HepG2 (cell line): ENCODE data around the gene ADIPOR2. TPM values are rescaled to one million over a fixed set of nuclear protein-coding genes. Genes with fewer than 3 reads are reported as not detected.
A peak's percentile ranks its signal among the peaks of the same experiment; 100 is the strongest.
"Not testable (repeated sequence)": the region's sequence is repeated elsewhere in the genome, so short reads cannot be mapped to it uniquely, and the experiment has no call there.

Source experiments
- ATAC-seq: fragments of 200-7000 bp; cut with Tn5 transposase; 3 replicates; pipeline ENCODE4 v1.9.1; 2020; ENCODE audit warnings: mild to moderate bottlenecking, moderate library complexity
- BruUV-seq: library from RNA; stranded (reverse); fragments of 400-500 nt; replicated peaks from 2 replicates; lab custom pipeline; 2021; lab: Mats Ljungman, UMichigan
- CTCF ChIA-PET: fragments of 300-600 bp; formaldehyde crosslinking; extraction: SDS; loops from one replicate; lab custom pipeline; 2021; ENCODE audit warnings: low total read pairs, inconsistent platforms, low intra/inter-chr PET ratio; lab: Yijun Ruan, JAX
- POLR2A ChIA-PET: fragments of 350-600 bp; sonication (Branson Sonifier 250); formaldehyde crosslinking; loops from one replicate; lab custom pipeline; 2020; ENCODE audit warnings: antibody characterized with exemption, inconsistent platforms; lab: Yijun Ruan, JAX
- DNase-seq: peaks from one replicate; pipeline ENCODE4 v3.0.0-alpha.2; 2015; ENCODE audit warnings: low spot score
- FAIRE-seq: peaks from 3 replicates; lab custom pipeline; 2011; peaks lifted over from hg19 to GRCh38; lab: Jason Lieb, UNC
- H2AFZ ChIP-seq: one replicate; pipeline ENCODE4 v1.6.1; 2011; ENCODE audit warnings: low read length, inconsistent platforms
- H3K27ac ChIP-seq: fragments of 300-600 bp; 3 replicates; pipeline ENCODE4 v1.8.0; 2011; ENCODE audit warnings: mixed run types, mild to moderate bottlenecking, mixed read lengths, low read length, inconsistent platforms; ENCODE audit not compliant: insufficient read depth; ENCODE audit errors: extremely low read length
- H3K27me3 ChIP-seq, 2 experiments: fragments of 200-600 bp in 1 of 2; 2 replicates in 1 of 2; 3 replicates in 1 of 2; pipeline versions ENCODE4 v1.6.0 to v1.8.0; 2011; ENCODE audit warnings: low read length in 2 of 2, mild to moderate bottlenecking in 2 of 2, moderate library complexity in 2 of 2, inconsistent platforms in 1 of 2; ENCODE audit not compliant: insufficient read depth in 2 of 2, control insufficient read depth in 1 of 2
- H3K36me3 ChIP-seq, 2 experiments: fragments of 200-600 bp in 1 of 2; replicated peaks in 1 of 2; 2 replicates in 1 of 2; 3 replicates in 1 of 2; pipeline versions ENCODE4 v1.5.1 to v1.8.0; 2011; ENCODE audit warnings: low read length in 2 of 2, inconsistent platforms in 1 of 2; ENCODE audit not compliant: insufficient read depth in 2 of 2, control insufficient read depth in 1 of 2
- H3K4me1 ChIP-seq: 2 replicates; pipeline ENCODE4 v1.5.1; 2012; ENCODE audit warnings: low read length, inconsistent platforms; ENCODE audit not compliant: insufficient read depth
- H3K4me2 ChIP-seq: 2 replicates; pipeline ENCODE4 v1.6.0; 2011; ENCODE audit warnings: low read depth, low read length, inconsistent platforms
- H3K4me3 ChIP-seq, 3 experiments: fragments of 200-600 bp in 1 of 3; sonication (generic), shearing (Covaris generic) in 1 of 3; replicated peaks in 1 of 3; 2 replicates each; pipeline ENCODE4 v1.5.1; 2011 to 2016; ENCODE audit warnings: low read length in 3 of 3, inconsistent platforms in 2 of 3, low read depth in 2 of 3, mild to moderate bottlenecking in 2 of 3, control low read depth in 1 of 3, mixed read lengths in 1 of 3; ENCODE audit not compliant: insufficient read depth in 1 of 3
- H3K79me2 ChIP-seq: one replicate; pipeline ENCODE4 v1.6.1; 2011; ENCODE audit warnings: low read length, inconsistent platforms; ENCODE audit not compliant: insufficient read depth
- H3K9ac ChIP-seq: 2 replicates; pipeline ENCODE4 v1.6.0; 2011; ENCODE audit warnings: mild to moderate bottlenecking, low read depth, low read length, inconsistent platforms; ENCODE audit not compliant: insufficient read depth
- H3K9me3 ChIP-seq: 2 replicates; pipeline ENCODE4 v1.5.1; 2012; ENCODE audit warnings: mild to moderate bottlenecking, low read length
- H4K20me1 ChIP-seq: 2 replicates; pipeline ENCODE4 v1.6.0; 2011; ENCODE audit warnings: inconsistent platforms, mild to moderate bottlenecking, low read length, moderate library complexity; ENCODE audit not compliant: insufficient read depth
- STAG1 ChIP-seq: sonication (generic); formaldehyde crosslinking; IDR thresholded peaks from 2 replicates; pipeline ENCODE4 v1.4.0; 2020; ENCODE audit warnings: missing genetic modification reagents
- WGBS: methylation state at CpG from one replicate; pipeline ENCODE4 v1.1.6; 2017; ENCODE audit warnings: low lambda C conversion rate; 5-methylcytosine and 5-hydroxymethylcytosine counted together
- in situ Hi-C: cut with HindIII; loops from 2 replicates; pipeline ENCODE4 v1.10.0; 2017; ENCODE audit warnings: low pct_unique_long_range_greater_than_20kb; ENCODE audit not compliant: extremely low pct_ligation_motif_present
- intact Hi-C: fragments of 100-400 bp; cut with micrococcal nuclease; formaldehyde crosslinking; loops from one replicate; pipeline ENCODE4 v1.10.0; 2022; ENCODE audit not compliant: unreplicated experiment
- polyA plus RNA-seq, 8 experiments: library from polyadenylated mRNA; depleted of rRNA in 3 of 8; stranded (reverse) in 7 of 8; unstranded in 1 of 8; fragments of >200 nt; fragmentation: Illumina TruSeq in 4 of 8; extraction: Trizol in 4 of 8; gene quantifications; 2 replicates each; pipeline versions ENCODE4 v1.2.1 to v1.2.3, GENCODE V29; 2011 to 2016; ENCODE audit warnings: low read depth in 4 of 8, missing spikeins in 1 of 8, mixed read lengths in 1 of 8; ENCODE audit not compliant: insufficient read depth in 1 of 8
- total RNA-seq, 5 experiments: library from RNA; depleted of rRNA; stranded (reverse); fragments of >200 nt; fragmentation: Illumina TruSeq; extraction: Trizol; gene quantifications; 2 replicates each; pipeline ENCODE4 v1.2.3, GENCODE V29; 2016; ENCODE audit warnings: low read depth in 1 of 5
- TF ChIP-seq, protein P1 (sequence below): sonication (generic); formaldehyde crosslinking; IDR thresholded peaks from 2 replicates; pipeline ENCODE4 v1.5.0; 2020; ENCODE audit warnings: mild to moderate bottlenecking, missing genetic modification reagents, moderate library complexity
- TF ChIP-seq, protein P2 (sequence below): sonication (generic); formaldehyde crosslinking; IDR thresholded peaks from 2 replicates; pipeline ENCODE4 v1.4.0; 2020; ENCODE audit warnings: missing genetic modification reagents

Gene ADIPOR2
- total and polyA plus RNA-seq, 2 of the 13 experiments (the other 11 are each of a cell fraction or from before 2014, with no cell fraction given), result 35.2 to 52.2 TPM

DNA sequence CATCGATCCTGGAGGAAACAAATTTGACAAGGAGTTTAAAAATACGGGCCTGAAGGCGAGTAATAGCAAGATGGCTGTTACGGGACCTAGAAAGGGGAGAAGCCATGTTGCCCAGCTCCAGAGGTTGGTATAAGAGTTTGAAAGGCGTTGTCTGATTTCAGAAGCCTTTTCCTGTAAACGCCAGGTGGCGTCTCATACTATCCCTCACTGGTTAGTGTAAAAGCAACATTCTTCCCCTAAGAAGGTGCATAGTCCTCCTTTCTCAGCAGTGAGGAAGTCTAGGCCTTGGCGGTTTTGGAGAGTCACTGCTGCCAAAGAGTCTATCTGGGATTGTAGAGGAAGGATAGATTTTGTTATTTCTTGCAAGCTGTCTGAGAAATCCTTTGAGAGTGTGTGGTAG lies 20.0 kb downstream of the ADIPOR2 start:
- H4K20me1 ChIP-seq, result peaks cover 51% of the 10 kb centered on the region
- peaks cover 99% of the 10 kb centered on the region for H3K79me2 ChIP-seq
- CTCF ChIA-PET, result interaction anchor here (0.6 to 1.5 kb wide), 3 partner anchors 24 to 81 kb away, joined by 3 to 7 read pairs (median 3); no protein-coding TSS in a partner anchor
- WGBS, result 72% methylated on average over 8 of the region's 8 CpGs
- H3K4me3 ChIP-seq, FAIRE-seq, H3K27ac ChIP-seq, H3K27me3 ChIP-seq, H2AFZ ChIP-seq, in situ Hi-C loops, POLR2A ChIA-PET, BruUV-seq, H3K9me3 ChIP-seq, H3K9ac ChIP-seq, ATAC-seq, H3K36me3 ChIP-seq: not testable (repeated sequence)
- DNase-seq, result peak; percentile 28
- TF ChIP-seq, protein P1, sequence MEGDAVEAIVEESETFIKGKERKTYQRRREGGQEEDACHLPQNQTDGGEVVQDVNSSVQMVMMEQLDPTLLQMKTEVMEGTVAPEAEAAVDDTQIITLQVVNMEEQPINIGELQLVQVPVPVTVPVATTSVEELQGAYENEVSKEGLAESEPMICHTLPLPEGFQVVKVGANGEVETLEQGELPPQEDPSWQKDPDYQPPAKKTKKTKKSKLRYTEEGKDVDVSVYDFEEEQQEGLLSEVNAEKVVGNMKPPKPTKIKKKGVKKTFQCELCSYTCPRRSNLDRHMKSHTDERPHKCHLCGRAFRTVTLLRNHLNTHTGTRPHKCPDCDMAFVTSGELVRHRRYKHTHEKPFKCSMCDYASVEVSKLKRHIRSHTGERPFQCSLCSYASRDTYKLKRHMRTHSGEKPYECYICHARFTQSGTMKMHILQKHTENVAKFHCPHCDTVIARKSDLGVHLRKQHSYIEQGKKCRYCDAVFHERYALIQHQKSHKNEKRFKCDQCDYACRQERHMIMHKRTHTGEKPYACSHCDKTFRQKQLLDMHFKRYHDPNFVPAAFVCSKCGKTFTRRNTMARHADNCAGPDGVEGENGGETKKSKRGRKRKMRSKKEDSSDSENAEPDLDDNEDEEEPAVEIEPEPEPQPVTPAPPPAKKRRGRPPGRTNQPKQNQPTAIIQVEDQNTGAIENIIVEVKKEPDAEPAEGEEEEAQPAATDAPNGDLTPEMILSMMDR, result peak; percentile 44
- TF ChIP-seq, protein P2, sequence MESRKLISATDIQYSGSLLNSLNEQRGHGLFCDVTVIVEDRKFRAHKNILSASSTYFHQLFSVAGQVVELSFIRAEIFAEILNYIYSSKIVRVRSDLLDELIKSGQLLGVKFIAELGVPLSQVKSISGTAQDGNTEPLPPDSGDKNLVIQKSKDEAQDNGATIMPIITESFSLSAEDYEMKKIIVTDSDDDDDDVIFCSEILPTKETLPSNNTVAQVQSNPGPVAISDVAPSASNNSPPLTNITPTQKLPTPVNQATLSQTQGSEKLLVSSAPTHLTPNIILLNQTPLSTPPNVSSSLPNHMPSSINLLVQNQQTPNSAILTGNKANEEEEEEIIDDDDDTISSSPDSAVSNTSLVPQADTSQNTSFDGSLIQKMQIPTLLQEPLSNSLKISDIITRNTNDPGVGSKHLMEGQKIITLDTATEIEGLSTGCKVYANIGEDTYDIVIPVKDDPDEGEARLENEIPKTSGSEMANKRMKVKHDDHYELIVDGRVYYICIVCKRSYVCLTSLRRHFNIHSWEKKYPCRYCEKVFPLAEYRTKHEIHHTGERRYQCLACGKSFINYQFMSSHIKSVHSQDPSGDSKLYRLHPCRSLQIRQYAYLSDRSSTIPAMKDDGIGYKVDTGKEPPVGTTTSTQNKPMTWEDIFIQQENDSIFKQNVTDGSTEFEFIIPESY, result peak; percentile 94
- TF ChIP-seq STAG1 (CRISPR knock-in tag), result peak; percentile 45
- peaks cover 68% of the 10 kb centered on the region for H3K4me1 ChIP-seq
- intact Hi-C loops, result loop anchor here (1.0 kb wide), 1 partner anchor 80 kb away; no protein-coding TSS in a partner anchor
- H3K4me2 ChIP-seq, result peak overlapping the region; percentile 12; the same call in 1 of the 2 replicates
